OCI-LY7 (cell line): ENCODE results near the gene ZFYVE28. TPM values are rescaled to one million over a fixed set of nuclear protein-coding genes. Genes with fewer than 3 reads are reported as not detected.

ENCODE experiments used
- BruUV-seq: library from RNA; stranded (reverse); fragments of 400-500 nt; replicated peaks from 2 replicates; lab custom pipeline; 2021; lab: Mats Ljungman, UMichigan
- CTCF ChIA-PET: fragments of 300-600 bp; sonication (Branson Sonifier 250); formaldehyde crosslinking; loops from one replicate; lab custom pipeline; 2022; ENCODE audit warnings: antibody characterized with exemption; ENCODE audit not compliant: unreplicated experiment; lab: Charles Lee
- POLR2A ChIA-PET: fragments of 300-600 bp; sonication (Branson Sonifier 250); formaldehyde crosslinking; loops from one replicate; lab custom pipeline; 2022; ENCODE audit warnings: antibody characterized with exemption; lab: Charles Lee
- DNase-seq: peaks from one replicate; pipeline ENCODE4 v3.0.0-alpha.2; 2015; ENCODE audit warnings: low spot score
- H2AFZ ChIP-seq: fragments of 200-600 bp; sonication (generic), shearing (Covaris generic); 2 replicates; pipeline ENCODE4 v1.6.1; 2014; ENCODE audit warnings: mild to moderate bottlenecking, antibody characterized with exemption, low read length, moderate library complexity
- H3K27ac ChIP-seq: fragments of 200-600 bp; sonication (generic); 2 replicates; pipeline ENCODE4 v1.5.1; 2014; ENCODE audit warnings: mixed run types, low read depth, mild to moderate bottlenecking, moderate library complexity, low read length, inconsistent platforms; ENCODE audit not compliant: poor library complexity, severe bottlenecking
- H3K36me3 ChIP-seq: fragments of 200-600 bp; sonication (generic); 2 replicates; pipeline ENCODE4 v1.6.1; 2014; ENCODE audit warnings: mild to moderate bottlenecking, antibody characterized with exemption, low read length, moderate library complexity, mixed read lengths; ENCODE audit not compliant: insufficient read depth
- H3K4me1 ChIP-seq: fragments of 200-600 bp; sonication (generic); 2 replicates; pipeline ENCODE4 v1.5.1; 2014; ENCODE audit warnings: mild to moderate bottlenecking, low read length; ENCODE audit not compliant: insufficient read depth, poor library complexity, severe bottlenecking
- H3K4me2 ChIP-seq: fragments of 200-600 bp; sonication (generic); 2 replicates; pipeline ENCODE4 v1.6.1; 2014; ENCODE audit warnings: mild to moderate bottlenecking, low read length
- H3K4me3 ChIP-seq: fragments of 200-600 bp; sonication (generic); 2 replicates; pipeline ENCODE4 v1.5.1; 2014; ENCODE audit warnings: mild to moderate bottlenecking, low read depth, low read length; ENCODE audit not compliant: poor library complexity, severe bottlenecking
- H3K79me2 ChIP-seq: fragments of 200-600 bp; sonication (generic); 2 replicates; pipeline ENCODE4 v1.6.1; 2016; ENCODE audit warnings: low read depth, mild to moderate bottlenecking, low read length, moderate library complexity, mixed read lengths; ENCODE audit not compliant: insufficient read depth
- H3K9me2 ChIP-seq: fragments of 200-600 bp; sonication (generic); 2 replicates; pipeline ENCODE4 v1.6.1; 2016; ENCODE audit warnings: mild to moderate bottlenecking, low read length, mixed read lengths; ENCODE audit not compliant: insufficient read depth
- H3K9me3 ChIP-seq: fragments of 200-600 bp; sonication (generic); 2 replicates; pipeline ENCODE4 v1.6.1; 2014; ENCODE audit warnings: mild to moderate bottlenecking, mixed run types, low read length, mixed read lengths
- H4K20me1 ChIP-seq: fragments of 200-600 bp; sonication (generic); 2 replicates; pipeline ENCODE4 v1.6.1; 2014; ENCODE audit warnings: mild to moderate bottlenecking, antibody characterized with exemption, low read length, moderate library complexity, mixed read lengths; ENCODE audit not compliant: insufficient read depth
- CTCF ChIP-seq: fragments of 200-600 bp; sonication (generic); conservative IDR thresholded peaks from 2 replicates; pipeline ENCODE4 v1.5.1; 2014; ENCODE audit warnings: mild to moderate bottlenecking, antibody characterized with exemption, low read length, moderate library complexity, mixed read lengths
- EZH2phosphoT487 ChIP-seq: fragments of 200-600 bp; sonication (generic); IDR thresholded peaks from 2 replicates; pipeline ENCODE4 v1.6.1; 2018; ENCODE audit warnings: low read depth, borderline replicate concordance, mild to moderate bottlenecking, mixed run types, antibody characterized with exemption, low read length, moderate library complexity, mixed read lengths
- intact Hi-C: fragments of 100-400 bp; cut with micrococcal nuclease; formaldehyde crosslinking; loops from one replicate; pipeline ENCODE4 v1.10.0; 2022; ENCODE audit not compliant: unreplicated experiment
- total RNA-seq, 2 experiments: library from RNA; depleted of rRNA in 1 of 2; stranded (reverse); fragments of >200 nt in 1 of 2; shearing (Covaris generic) in 1 of 2; gene quantifications; 2 replicates each; pipeline ENCODE4 v1.2.3, GENCODE V29; 2014 to 2022

ZFYVE28 gene
- total RNA-seq, 2 experiments from 2014 or later: 0.32 TPM; not detected in 1

- no peaks in the 10 kb centered on the region for H3K9me2 ChIP-seq
- BruUV-seq: no TSS peak
- no peak overlapping the region for H3K27ac ChIP-seq
- H4K20me1 ChIP-seq: no peaks in the 10 kb centered on the region
- no peak overlapping the region for H3K4me3 ChIP-seq
- H3K79me2 ChIP-seq: no peaks in the 10 kb centered on the region
- TF ChIP-seq EZH2phosphoT487: no peak
- TF ChIP-seq CTCF: no peak
- POLR2A ChIA-PET: no interaction called here
- no peak overlapping the region for H2AFZ ChIP-seq
- intact Hi-C loops: no loop called here
- H3K4me1 ChIP-seq: no peaks in the 10 kb centered on the region
- no peaks in the 10 kb centered on the region for H3K9me3 ChIP-seq
- no peak overlapping the region for H3K4me2 ChIP-seq
- H3K36me3 ChIP-seq: no peaks in the 10 kb centered on the region
- CTCF ChIA-PET: no interaction called here
- no peak for DNase-seq
These were observed 144.7 kb downstream of the ZFYVE28 start for GRCh38 chr4:2273657-2274319.

- H3K9me3 ChIP-seq: no peaks in the 10 kb centered on the region
- H2AFZ ChIP-seq: no peak overlapping the region
- TF ChIP-seq EZH2phosphoT487 (no peak), CTCF (no peak)
- H3K27ac ChIP-seq: no peak overlapping the region
- H3K4me1 ChIP-seq: no peaks in the 10 kb centered on the region
- POLR2A ChIA-PET: no interaction called here
- CTCF ChIA-PET: no interaction called here
- H4K20me1 ChIP-seq: no peaks in the 10 kb centered on the region
- H3K79me2 ChIP-seq: no peaks in the 10 kb centered on the region
- no peak overlapping the region for H3K4me2 ChIP-seq
- H3K9me2 ChIP-seq: no peaks in the 10 kb centered on the region
- intact Hi-C loops: no loop called here
- BruUV-seq: no TSS peak
- H3K36me3 ChIP-seq: no peaks in the 10 kb centered on the region
- no peak for DNase-seq
- H3K4me3 ChIP-seq: no peak overlapping the region
These were observed 145.2 kb downstream of the ZFYVE28 start for GRCh38 chr4:2273221-2273620.

DNA sequence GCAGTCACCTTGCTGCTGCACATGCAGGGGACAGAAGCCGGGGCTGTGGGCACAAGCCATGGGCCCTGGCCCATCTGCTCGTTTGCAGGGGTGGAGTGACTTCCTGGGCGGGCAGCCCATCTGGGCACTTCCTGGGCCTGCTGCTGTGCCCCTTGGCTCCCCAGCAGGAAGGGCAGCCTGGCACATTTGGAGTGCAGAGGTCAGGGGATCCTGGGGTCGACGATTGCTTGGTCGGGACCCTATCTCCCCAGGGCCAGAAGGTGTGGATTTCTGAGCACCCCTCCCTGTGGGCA lies 145.7 kb downstream of the ZFYVE28 start:
- no peaks in the 10 kb centered on the region for H3K9me2 ChIP-seq
- DNase-seq: no peak
- H3K79me2 ChIP-seq: no peaks in the 10 kb centered on the region
- ChIA-PET POLR2A (no interaction called here), CTCF (no interaction called here)
- no peaks in the 10 kb centered on the region for H3K9me3 ChIP-seq
- H2AFZ ChIP-seq: no peak overlapping the region
- no peaks in the 10 kb centered on the region for H3K36me3 ChIP-seq
- H3K4me1 ChIP-seq: no peaks in the 10 kb centered on the region
- H3K27ac ChIP-seq: no peak overlapping the region
- H4K20me1 ChIP-seq: no peaks in the 10 kb centered on the region
- intact Hi-C loops: no loop called here
- BruUV-seq: no TSS peak
- no peak overlapping the region for H3K4me3 ChIP-seq
- TF ChIP-seq CTCF (no peak), EZH2phosphoT487 (no peak)
- H3K4me2 ChIP-seq: no peak overlapping the region
